Neural cell (in vitro differentiated cells): Measurements from ENCODE around the gene EPHA8. TPM values are rescaled to one million over a fixed set of nuclear protein-coding genes. Genes with fewer than 3 reads are reported as not detected.

ENCODE experiments used
- H2AFZ ChIP-seq: fragments of 200-600, 300-800 bp; sonication (generic), shearing (Covaris generic); 2 replicates; pipeline ENCODE4 v1.6.0; 2014; ENCODE audit warnings: low read depth, mild to moderate bottlenecking, antibody characterized with exemption, low read length, moderate library complexity
- H3F3A ChIP-seq: fragments of 200-600 bp; shearing (Covaris generic); 2 replicates; pipeline ENCODE4 v1.6.1; 2016; ENCODE audit warnings: mild to moderate bottlenecking, moderate library complexity, mixed read lengths, antibody characterized with exemption, low read length; ENCODE audit not compliant: insufficient read depth, poor library complexity, severe bottlenecking
- H3K27ac ChIP-seq: fragments of 200-600, 300-800 bp; sonication (generic), shearing (Covaris generic); 2 replicates; pipeline ENCODE4 v1.5.1; 2014; ENCODE audit warnings: mild to moderate bottlenecking, low read length, moderate library complexity
- H3K27me3 ChIP-seq: fragments of 300-800, 200-600 bp; sonication (generic), shearing (Covaris generic); 2 replicates; pipeline ENCODE4 v1.6.0; 2014; ENCODE audit warnings: mild to moderate bottlenecking, low read depth, low read length, moderate library complexity; ENCODE audit not compliant: insufficient read depth
- H3K36me3 ChIP-seq: fragments of 300-800, 200-600 bp; sonication (generic), shearing (Covaris generic); 2 replicates; pipeline ENCODE4 v1.5.1; 2014; ENCODE audit warnings: mild to moderate bottlenecking, antibody characterized with exemption, low read length, moderate library complexity; ENCODE audit not compliant: insufficient read depth
- H3K4me2 ChIP-seq: fragments of 300-800, 200-600 bp; sonication (generic), shearing (Covaris generic); 2 replicates; pipeline ENCODE4 v1.6.0; 2014; ENCODE audit warnings: mild to moderate bottlenecking, low read length
- H3K4me3 ChIP-seq: fragments of 300-800, 200-600 bp; sonication (generic), shearing (Covaris generic); 2 replicates; pipeline ENCODE4 v1.5.1; 2014; ENCODE audit warnings: mild to moderate bottlenecking, low read length, moderate library complexity
- H3K79me2 ChIP-seq: fragments of 200-600 bp; shearing (Covaris generic); replicated peaks from 2 replicates; pipeline ENCODE4 v1.6.0; 2014; ENCODE audit warnings: mild to moderate bottlenecking, low read length, moderate library complexity; ENCODE audit not compliant: insufficient read depth
- H3K9ac ChIP-seq: fragments of 300-800, 200-600 bp; sonication (generic), shearing (Covaris generic); 2 replicates; pipeline ENCODE4 v1.6.1; 2016; ENCODE audit warnings: mild to moderate bottlenecking, low read length, mixed read lengths
- H3K9me2 ChIP-seq: fragments of 200-600 bp; shearing (Covaris generic); 2 replicates; pipeline ENCODE4 v1.6.1; 2016; ENCODE audit warnings: mild to moderate bottlenecking, low read length, mixed read lengths; ENCODE audit not compliant: insufficient read depth
- H3K9me3 ChIP-seq: fragments of 200-600, 300-800 bp; sonication (generic), shearing (Covaris generic); 2 replicates; pipeline ENCODE4 v1.6.1; 2016; ENCODE audit warnings: mild to moderate bottlenecking, mixed run types, low read length, moderate library complexity, mixed read lengths
- H4K20me1 ChIP-seq: fragments of 200-600 bp; shearing (Covaris generic); 2 replicates; pipeline ENCODE4 v1.6.1; 2016; ENCODE audit warnings: mild to moderate bottlenecking, mixed run types; ENCODE audit not compliant: insufficient read depth
- EP300 ChIP-seq: fragments of 450-650 bp; conservative IDR thresholded peaks from 2 replicates; pipeline ENCODE4 v1.6.1; 2014; ENCODE audit warnings: antibody characterized with exemption, mild to moderate bottlenecking, moderate library complexity; ENCODE audit not compliant: poor library complexity, severe bottlenecking
- EZH2 ChIP-seq: fragments of 200-600, 300-800 bp; shearing (Covaris generic), sonication (generic); IDR thresholded peaks from 2 replicates; pipeline ENCODE4 v1.6.1; 2014; ENCODE audit warnings: antibody characterized with exemption, low read length, borderline replicate concordance, mild to moderate bottlenecking; ENCODE audit not compliant: insufficient read depth, poor library complexity, severe bottlenecking
- MXI1 ChIP-seq: fragments of 450-650 bp; conservative IDR thresholded peaks from 2 replicates; pipeline ENCODE4 v1.6.1; 2014; ENCODE audit warnings: antibody characterized with exemption, mild to moderate bottlenecking; ENCODE audit not compliant: poor library complexity, severe bottlenecking
- POLR2AphosphoS5 ChIP-seq: IDR thresholded peaks from 2 replicates; pipeline ENCODE4 v1.6.1; 2012
- RAD21 ChIP-seq: fragments of 450-650 bp; conservative IDR thresholded peaks from 2 replicates; pipeline ENCODE4 v1.6.1; 2014; ENCODE audit warnings: antibody characterized with exemption, mild to moderate bottlenecking, moderate library complexity
- SMC3 ChIP-seq: fragments of 450-650 bp; conservative IDR thresholded peaks from 2 replicates; pipeline ENCODE4 v1.6.1; 2014; ENCODE audit warnings: antibody characterized with exemption, mild to moderate bottlenecking, moderate library complexity; ENCODE audit not compliant: poor library complexity
- TAF1 ChIP-seq: IDR thresholded peaks from 2 replicates; pipeline ENCODE4 v1.6.1; 2012; ENCODE audit warnings: low read depth
- polyA plus RNA-seq: library from polyadenylated mRNA; depleted of rRNA; stranded (reverse); fragments of >200 nt; gene quantifications from 2 replicates; pipeline ENCODE4 v1.2.3, GENCODE V29; 2014
- TF ChIP-seq, protein P1 (sequence below): fragments of 450-650 bp; IDR thresholded peaks from 2 replicates; pipeline ENCODE4 v1.5.1; 2014; ENCODE audit warnings: antibody characterized with exemption, mild to moderate bottlenecking, moderate library complexity; ENCODE audit not compliant: poor library complexity, severe bottlenecking
- TF ChIP-seq, protein P2 (sequence below): IDR thresholded peaks from 2 replicates; pipeline ENCODE4 v1.6.1; 2012; ENCODE audit warnings: borderline replicate concordance

EPHA8 gene
- polyA plus RNA-seq, 1 donor from 2014 or later: 4.7 TPM

DNA sequence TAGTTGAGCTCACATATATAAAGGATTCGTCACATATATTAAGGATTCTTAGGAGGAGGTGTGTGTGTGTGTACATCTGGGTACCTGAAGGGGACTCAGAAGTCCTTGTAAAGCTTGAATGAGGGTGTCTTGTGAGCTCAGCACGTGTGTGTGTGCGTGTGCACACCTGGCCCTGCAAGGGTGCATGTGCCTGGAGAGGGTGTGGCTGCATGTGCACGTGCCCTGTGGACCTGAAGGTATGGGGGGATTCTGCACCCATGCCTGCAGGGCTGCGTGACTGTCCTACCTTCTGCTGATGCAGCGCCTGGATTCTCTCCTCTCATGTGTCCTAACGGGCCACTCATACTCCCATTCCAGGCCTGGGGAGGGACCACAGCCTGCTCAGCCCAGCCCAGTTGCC lies 24.0 kb downstream of the EPHA8 start:
- Histone ChIP-seq H3K27ac (no peak overlapping the region), H4K20me1 (no peaks in the 10 kb centered on the region), H3K9ac (no peak overlapping the region), H3K9me2 (no peaks in the 10 kb centered on the region), H3K4me2 (no peak overlapping the region), H3K9me3 (no peaks in the 10 kb centered on the region), H2AFZ (no peak overlapping the region), H3K36me3 (no peaks in the 10 kb centered on the region), H3F3A (no peaks in the 10 kb centered on the region), H3K79me2 (no peaks in the 10 kb centered on the region), H3K4me3 (no peak overlapping the region), H3K27me3 (peaks cover under 1% of the 10 kb centered on the region)
- TF ChIP-seq MXI1 (no peak), POLR2AphosphoS5 (no peak), EP300 (no peak), SMC3 (no peak), EZH2 (no peak), RAD21 (no peak), TAF1 (no peak)
- TF ChIP-seq, protein P1, sequence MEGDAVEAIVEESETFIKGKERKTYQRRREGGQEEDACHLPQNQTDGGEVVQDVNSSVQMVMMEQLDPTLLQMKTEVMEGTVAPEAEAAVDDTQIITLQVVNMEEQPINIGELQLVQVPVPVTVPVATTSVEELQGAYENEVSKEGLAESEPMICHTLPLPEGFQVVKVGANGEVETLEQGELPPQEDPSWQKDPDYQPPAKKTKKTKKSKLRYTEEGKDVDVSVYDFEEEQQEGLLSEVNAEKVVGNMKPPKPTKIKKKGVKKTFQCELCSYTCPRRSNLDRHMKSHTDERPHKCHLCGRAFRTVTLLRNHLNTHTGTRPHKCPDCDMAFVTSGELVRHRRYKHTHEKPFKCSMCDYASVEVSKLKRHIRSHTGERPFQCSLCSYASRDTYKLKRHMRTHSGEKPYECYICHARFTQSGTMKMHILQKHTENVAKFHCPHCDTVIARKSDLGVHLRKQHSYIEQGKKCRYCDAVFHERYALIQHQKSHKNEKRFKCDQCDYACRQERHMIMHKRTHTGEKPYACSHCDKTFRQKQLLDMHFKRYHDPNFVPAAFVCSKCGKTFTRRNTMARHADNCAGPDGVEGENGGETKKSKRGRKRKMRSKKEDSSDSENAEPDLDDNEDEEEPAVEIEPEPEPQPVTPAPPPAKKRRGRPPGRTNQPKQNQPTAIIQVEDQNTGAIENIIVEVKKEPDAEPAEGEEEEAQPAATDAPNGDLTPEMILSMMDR: no peak
- TF ChIP-seq, protein P2, sequence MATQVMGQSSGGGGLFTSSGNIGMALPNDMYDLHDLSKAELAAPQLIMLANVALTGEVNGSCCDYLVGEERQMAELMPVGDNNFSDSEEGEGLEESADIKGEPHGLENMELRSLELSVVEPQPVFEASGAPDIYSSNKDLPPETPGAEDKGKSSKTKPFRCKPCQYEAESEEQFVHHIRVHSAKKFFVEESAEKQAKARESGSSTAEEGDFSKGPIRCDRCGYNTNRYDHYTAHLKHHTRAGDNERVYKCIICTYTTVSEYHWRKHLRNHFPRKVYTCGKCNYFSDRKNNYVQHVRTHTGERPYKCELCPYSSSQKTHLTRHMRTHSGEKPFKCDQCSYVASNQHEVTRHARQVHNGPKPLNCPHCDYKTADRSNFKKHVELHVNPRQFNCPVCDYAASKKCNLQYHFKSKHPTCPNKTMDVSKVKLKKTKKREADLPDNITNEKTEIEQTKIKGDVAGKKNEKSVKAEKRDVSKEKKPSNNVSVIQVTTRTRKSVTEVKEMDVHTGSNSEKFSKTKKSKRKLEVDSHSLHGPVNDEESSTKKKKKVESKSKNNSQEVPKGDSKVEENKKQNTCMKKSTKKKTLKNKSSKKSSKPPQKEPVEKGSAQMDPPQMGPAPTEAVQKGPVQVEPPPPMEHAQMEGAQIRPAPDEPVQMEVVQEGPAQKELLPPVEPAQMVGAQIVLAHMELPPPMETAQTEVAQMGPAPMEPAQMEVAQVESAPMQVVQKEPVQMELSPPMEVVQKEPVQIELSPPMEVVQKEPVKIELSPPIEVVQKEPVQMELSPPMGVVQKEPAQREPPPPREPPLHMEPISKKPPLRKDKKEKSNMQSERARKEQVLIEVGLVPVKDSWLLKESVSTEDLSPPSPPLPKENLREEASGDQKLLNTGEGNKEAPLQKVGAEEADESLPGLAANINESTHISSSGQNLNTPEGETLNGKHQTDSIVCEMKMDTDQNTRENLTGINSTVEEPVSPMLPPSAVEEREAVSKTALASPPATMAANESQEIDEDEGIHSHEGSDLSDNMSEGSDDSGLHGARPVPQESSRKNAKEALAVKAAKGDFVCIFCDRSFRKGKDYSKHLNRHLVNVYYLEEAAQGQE: no peak

DNA sequence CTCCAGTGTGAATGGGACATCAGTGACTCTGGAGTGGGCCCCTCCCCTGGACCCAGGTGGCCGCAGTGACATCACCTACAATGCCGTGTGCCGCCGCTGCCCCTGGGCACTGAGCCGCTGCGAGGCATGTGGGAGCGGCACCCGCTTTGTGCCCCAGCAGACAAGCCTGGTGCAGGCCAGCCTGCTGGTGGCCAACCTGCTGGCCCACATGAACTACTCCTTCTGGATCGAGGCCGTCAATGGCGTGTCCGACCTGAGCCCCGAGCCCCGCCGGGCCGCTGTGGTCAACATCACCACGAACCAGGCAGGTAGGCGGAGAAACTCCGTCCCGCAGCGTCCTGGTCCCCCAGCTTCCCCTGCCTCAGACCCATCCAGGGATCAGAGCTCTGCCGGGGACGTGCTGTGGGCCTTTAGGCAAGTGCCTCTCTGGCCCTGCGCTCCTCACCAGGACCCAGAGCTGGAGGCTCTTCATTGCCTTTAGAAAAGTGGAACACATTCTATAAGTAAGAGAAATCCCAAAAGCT lies 25.7 kb downstream of the EPHA8 start:
- Histone ChIP-seq H3K79me2 (no peaks in the 10 kb centered on the region), H3K9me3 (no peaks in the 10 kb centered on the region), H3K27ac (no peak overlapping the region), H3F3A (no peaks in the 10 kb centered on the region), H3K9me2 (no peaks in the 10 kb centered on the region), H3K36me3 (no peaks in the 10 kb centered on the region), H3K4me2 (no peak overlapping the region), H3K4me3 (no peak overlapping the region), H4K20me1 (no peaks in the 10 kb centered on the region), H3K27me3 (peaks cover 13% of the 10 kb centered on the region), H2AFZ (no peak overlapping the region), H3K9ac (no peak overlapping the region)
- TF ChIP-seq, protein P2: no peak
- no peak for TF ChIP-seq POLR2AphosphoS5
- TF ChIP-seq EZH2: no peak
- no peak for TF ChIP-seq MXI1
- no peak for TF ChIP-seq RAD21
- no peak for TF ChIP-seq TAF1
- TF ChIP-seq, protein P1: no peak
- TF ChIP-seq EP300: no peak
- no peak for TF ChIP-seq SMC3
